Spinal cord (tissue), 4 donors: Measurements from ENCODE around the gene POLD1. TPM values are rescaled to one million over a fixed set of nuclear protein-coding genes. Genes with fewer than 3 reads are reported as not detected.

Experiments
- polyA plus RNA-seq, 2 donors: library from polyadenylated mRNA; unstranded; fragments of 120-200 nt; gene quantifications; one replicate each; pipeline ENCODE4 v1.2.1, GENCODE V29; 2013; ENCODE audit not compliant: insufficient read length in 2 of 2
- total RNA-seq, 2 donors: library from RNA; depleted of rRNA in 1 of 2; stranded (reverse); fragments of 120-200 nt in 1 of 2; fragments of >200 nt in 1 of 2; gene quantifications; one replicate each; pipeline versions ENCODE4 v1.2.3 to v1.2.4, GENCODE V29; 2013 to 2014

Gene POLD1
- total and polyA plus RNA-seq, 4 donors, result 13.1 to 29.1 (median 25.0) TPM

Other genes with a start within 250 kb of the POLD1 start
- gene IZUMO2, start 221.1 kb upstream of the POLD1 start, total RNA-seq, result not detected
- gene IZUMO2, start 221.1 kb upstream of the POLD1 start, polyA plus RNA-seq, result not detected
- 1 to 10 TPM; 4.1 to 7.2 TPM for gene MYH14, start 180.7 kb upstream of the POLD1 start, total RNA-seq
- 10 to 100 TPM; 14.6 to 16.8 TPM for gene MYH14, start 180.7 kb upstream of the POLD1 start, polyA plus RNA-seq
- 1 to 10 TPM; 4.5 to 4.7 TPM for gene KCNC3, start 55.0 kb upstream of the POLD1 start, total RNA-seq
- gene KCNC3, start 55.0 kb upstream of the POLD1 start, polyA plus RNA-seq, result 10 to 100 TPM; 36.5 to 48.3 TPM
- gene NAPSA, start 18.7 kb upstream of the POLD1 start, total RNA-seq, result 1 to 10 TPM in 1 of 2 donors, under 1 TPM in 1; 0.79 to 1.4 TPM
- 1 to 10 TPM; 1.6 to 3.3 TPM for gene NAPSA, start 18.7 kb upstream of the POLD1 start, polyA plus RNA-seq
- gene NR1H2, start 7.9 kb upstream of the POLD1 start, total RNA-seq, result 10 to 100 TPM; 24.4 to 45.2 TPM
- gene NR1H2, start 7.9 kb upstream of the POLD1 start, polyA plus RNA-seq, result 10 to 100 TPM; 35.2 to 38.2 TPM
- under 1 TPM; 0.06 to 0.40 TPM for gene SPIB, start 34.6 kb downstream of the POLD1 start, total RNA-seq
- gene SPIB, start 34.6 kb downstream of the POLD1 start, polyA plus RNA-seq, result under 1 TPM; 0.35 to 0.47 TPM
- 1 to 10 TPM in 1 of 2 donors, under 1 TPM in 1; 0.89 to 3.5 TPM for gene MYBPC2, start 48.5 kb downstream of the POLD1 start, total RNA-seq
- gene MYBPC2, start 48.5 kb downstream of the POLD1 start, polyA plus RNA-seq, result 1 to 10 TPM in 1 of 2 donors, under 1 TPM in 1; 0.62 to 2.0 TPM
- gene EMC10, start 92.2 kb downstream of the POLD1 start, total RNA-seq, result 100 to 1,000 TPM in 1 of 2 donors, 10 to 100 TPM in 1; 78.4 to 184 TPM
- 100 to 1,000 TPM; 256 to 267 TPM for gene EMC10, start 92.2 kb downstream of the POLD1 start, polyA plus RNA-seq
- 1 to 10 TPM; 4.2 to 5.8 TPM for gene GARIN5A, start 92.5 kb downstream of the POLD1 start, total RNA-seq
- 10 to 100 TPM; 11.6 to 14.1 TPM for gene GARIN5A, start 92.5 kb downstream of the POLD1 start, polyA plus RNA-seq
- 10 to 100 TPM in 1 of 2 donors, 1 to 10 TPM in 1; 9.3 to 19.8 TPM for gene JOSD2, start 126.8 kb downstream of the POLD1 start, total RNA-seq
- gene JOSD2, start 126.8 kb downstream of the POLD1 start, polyA plus RNA-seq, result 10 to 100 TPM; 27.7 to 29.8 TPM
- 1 to 10 TPM; 1.5 to 1.6 TPM for gene ASPDH, start 129.6 kb downstream of the POLD1 start, total RNA-seq
- 1 to 10 TPM; 6.7 to 7.7 TPM for gene ASPDH, start 129.6 kb downstream of the POLD1 start, polyA plus RNA-seq
- gene LRRC4B, start 184.1 kb downstream of the POLD1 start, total RNA-seq, result 10 to 100 TPM; 30.4 to 55.2 TPM
- gene LRRC4B, start 184.1 kb downstream of the POLD1 start, polyA plus RNA-seq, result 100 to 1,000 TPM; 208 to 209 TPM